Astrocyte (in vitro differentiated cells and primary cell): Measurements from ENCODE around the gene IGFALS. TPM values are rescaled to one million over a fixed set of nuclear protein-coding genes. Genes with fewer than 3 reads are reported as not detected.

ENCODE experiments used
- DNase-seq: peaks from one replicate; pipeline ENCODE4 v3.0.0-alpha.2; 2010; ENCODE audit warnings: low read depth
- FAIRE-seq: peaks from 2 replicates; lab custom pipeline; 2011; peaks lifted over from hg19 to GRCh38; lab: Jason Lieb, UNC
- H2AFZ ChIP-seq: 2 replicates; pipeline ENCODE4 v1.6.0; 2012; ENCODE audit warnings: low read depth, low read length, inconsistent platforms
- H3K27ac ChIP-seq: 2 replicates; pipeline ENCODE4 v1.5.1; 2011; ENCODE audit warnings: low read depth, low read length, inconsistent platforms
- H3K27me3 ChIP-seq: 2 replicates; pipeline ENCODE4 v1.6.0; 2011; ENCODE audit warnings: low read length, inconsistent platforms; ENCODE audit not compliant: insufficient read depth
- H3K36me3 ChIP-seq: 2 replicates; pipeline ENCODE4 v1.5.1; 2011; ENCODE audit warnings: low read length, inconsistent platforms; ENCODE audit not compliant: insufficient read depth
- H3K4me1 ChIP-seq: 2 replicates; pipeline ENCODE4 v1.5.1; 2011; ENCODE audit warnings: low read length, inconsistent platforms; ENCODE audit not compliant: insufficient read depth
- H3K4me2 ChIP-seq: 2 replicates; pipeline ENCODE4 v1.6.0; 2012; ENCODE audit warnings: low read length, inconsistent platforms
- H3K4me3 ChIP-seq: 2 replicates; pipeline ENCODE4 v1.5.1; 2011; ENCODE audit warnings: low read depth, mild to moderate bottlenecking, low read length, inconsistent platforms; ENCODE audit not compliant: insufficient read depth
- H3K79me2 ChIP-seq: 2 replicates; pipeline ENCODE4 v1.6.0; 2012; ENCODE audit warnings: mild to moderate bottlenecking, low read length, inconsistent platforms; ENCODE audit not compliant: insufficient read depth
- H3K9ac ChIP-seq: 2 replicates; pipeline ENCODE4 v1.6.0; 2012; ENCODE audit warnings: mild to moderate bottlenecking, low read length, inconsistent platforms
- H3K9me3 ChIP-seq: 2 replicates; pipeline ENCODE4 v1.5.1; 2012; ENCODE audit warnings: low read depth, mild to moderate bottlenecking, low read length, inconsistent platforms; ENCODE audit not compliant: insufficient read depth
- H4K20me1 ChIP-seq: 2 replicates; pipeline ENCODE4 v1.6.0; 2012; ENCODE audit warnings: low read length, inconsistent platforms; ENCODE audit not compliant: insufficient read depth
- H3K27ac Mint-ChIP-seq: one replicate; pipeline ENCODE4 v1.8.0; 2021; ENCODE audit warnings: mild to moderate bottlenecking, mixed read lengths; ENCODE audit not compliant: unreplicated experiment
- H3K27me3 Mint-ChIP-seq: one replicate; pipeline ENCODE4 v1.8.0; 2021; ENCODE audit warnings: low read depth, mixed read lengths; ENCODE audit not compliant: unreplicated experiment
- H3K36me3 Mint-ChIP-seq: one replicate; pipeline ENCODE4 v1.8.0; 2021; ENCODE audit warnings: low read depth, mixed read lengths; ENCODE audit not compliant: unreplicated experiment
- H3K4me1 Mint-ChIP-seq: one replicate; pipeline ENCODE4 v1.8.0; 2021; ENCODE audit warnings: low read depth, mixed read lengths; ENCODE audit not compliant: unreplicated experiment
- H3K4me3 Mint-ChIP-seq: one replicate; pipeline ENCODE4 v1.8.0; 2021; ENCODE audit warnings: mild to moderate bottlenecking, moderate library complexity, mixed read lengths; ENCODE audit not compliant: unreplicated experiment
- H3K9me3 Mint-ChIP-seq: one replicate; pipeline ENCODE4 v1.8.0; 2021; ENCODE audit warnings: mild to moderate bottlenecking, mixed read lengths; ENCODE audit not compliant: unreplicated experiment
- CTCF ChIP-seq: IDR thresholded peaks from 2 replicates; pipeline ENCODE4 v1.5.1; 2011; ENCODE audit warnings: low read depth, mild to moderate bottlenecking, inconsistent platforms, low read length, moderate library complexity; ENCODE audit not compliant: insufficient read depth
- EZH2 ChIP-seq: IDR thresholded peaks from 2 replicates; pipeline ENCODE4 v1.6.1; 2012; ENCODE audit warnings: mild to moderate bottlenecking, low read length, inconsistent platforms; ENCODE audit not compliant: insufficient read depth
- total RNA-seq: library from RNA; stranded (reverse); gene quantifications from 2 replicates; pipeline ENCODE4 v1.2.1, GENCODE V29; 2021

Gene IGFALS
- total RNA-seq, 1 donor from 2014 or later: not detected

- H4K20me1 ChIP-seq: no peaks in the 10 kb centered on the region
- H3K79me2 ChIP-seq: no peaks in the 10 kb centered on the region
- no peak overlapping the region for H3K27ac ChIP-seq
- Mint-ChIP-seq H3K36me3 (peaks cover 15% of the 10 kb centered on the region), H3K9me3 (peaks cover 15% of the 10 kb centered on the region), H3K4me1 (no peaks in the 10 kb centered on the region), H3K4me3 (no peak overlapping the region), H3K27ac (no peak overlapping the region), H3K27me3 (no peaks in the 10 kb centered on the region)
- peaks cover 4% of the 10 kb centered on the region for H3K9me3 ChIP-seq
- DNase-seq: no peak
- no peak overlapping the region for H3K4me3 ChIP-seq
- no peak overlapping the region for H3K4me2 ChIP-seq
- H3K36me3 ChIP-seq: no peaks in the 10 kb centered on the region
- no peaks in the 10 kb centered on the region for H3K4me1 ChIP-seq
- TF ChIP-seq CTCF: no peak
- TF ChIP-seq EZH2: no peak
- no peak overlapping the region for H2AFZ ChIP-seq
- H3K9ac ChIP-seq: no peak overlapping the region
- no peak for FAIRE-seq
- no peaks in the 10 kb centered on the region for H3K27me3 ChIP-seq
Observed at GRCh38 chr16:1794221-1794871, 841 bp upstream of the IGFALS start.

- no peak overlapping the region for H3K4me3 Mint-ChIP-seq
- H3K4me1 Mint-ChIP-seq: no peaks in the 10 kb centered on the region
- H3K4me2 ChIP-seq: no peak overlapping the region
- no peaks in the 10 kb centered on the region for H3K27me3 Mint-ChIP-seq
- FAIRE-seq (no peak), DNase-seq (no peak)
- no peaks in the 10 kb centered on the region for H3K4me1 ChIP-seq
- no peak overlapping the region for H2AFZ ChIP-seq
- H3K27ac Mint-ChIP-seq: no peak overlapping the region
- no peak for TF ChIP-seq CTCF
- no peak for TF ChIP-seq EZH2
- H3K27ac ChIP-seq: no peak overlapping the region
- H3K9me3 ChIP-seq: peaks cover 2% of the 10 kb centered on the region
- H3K36me3 Mint-ChIP-seq: peaks cover 7% of the 10 kb centered on the region
- H3K9ac ChIP-seq: no peak overlapping the region
- no peaks in the 10 kb centered on the region for H4K20me1 ChIP-seq
- H3K79me2 ChIP-seq: peaks cover 2% of the 10 kb centered on the region
- H3K36me3 ChIP-seq: no peaks in the 10 kb centered on the region
- no peaks in the 10 kb centered on the region for H3K27me3 ChIP-seq
- no peak overlapping the region for H3K4me3 ChIP-seq
- peaks cover 8% of the 10 kb centered on the region for H3K9me3 Mint-ChIP-seq
Observed at GRCh38 chr16:1792836-1793577, 498 bp downstream of the IGFALS start.
